NK-92 treated with Interleukin-12 subunit alpha and Interleukin-12 subunit beta, amount 100 ng/mL, for 24 hours (cell line): ENCODE data around the gene ELF5.

Experiments
- DNase-seq: peaks from one replicate; lab custom pipeline; 2025; lab: John Stamatoyannopoulos, UW

The ELF5 gene

DNA sequence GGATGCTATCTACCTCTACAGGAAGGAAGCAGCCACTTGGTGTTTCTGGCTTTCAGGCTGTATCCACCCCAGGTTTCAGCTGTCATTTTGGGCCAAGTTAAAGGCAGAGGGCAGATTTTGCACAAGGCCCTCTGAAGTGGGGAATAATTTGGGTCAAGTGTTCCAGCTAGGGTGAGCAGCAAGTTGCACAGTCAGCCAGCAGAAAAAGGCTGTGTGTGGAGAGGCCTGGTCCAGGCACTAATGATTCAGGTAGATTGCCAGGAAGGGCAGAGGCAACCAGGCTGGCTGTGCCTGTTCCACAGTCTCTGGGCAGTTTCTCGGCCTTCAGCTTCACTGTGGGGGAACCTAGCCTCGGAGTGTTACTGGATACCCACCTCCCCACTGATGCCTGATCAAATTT is 8.6 kb upstream of the ELF5 start:
- DNase-seq: no peak

DNA sequence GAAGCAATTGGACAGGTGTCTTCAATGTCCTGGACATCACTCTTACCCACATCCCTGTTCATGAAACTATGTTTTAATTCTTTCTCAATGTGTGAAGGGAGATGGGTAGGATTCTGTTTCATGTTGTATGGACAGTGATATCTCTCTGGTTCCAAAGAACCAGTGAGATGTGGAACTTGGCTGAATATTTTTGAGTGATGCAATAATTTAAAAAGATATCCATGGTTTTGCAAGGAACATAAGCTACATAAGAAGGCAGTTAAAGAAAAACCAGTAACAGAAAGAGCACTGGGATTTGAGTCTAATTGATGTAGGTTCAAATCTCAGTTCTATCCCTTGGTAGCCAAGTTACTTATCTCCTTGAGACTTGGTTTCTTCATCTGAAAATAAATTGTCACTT is 7.7 kb upstream of the ELF5 start:
- no peak for DNase-seq

- no peak for DNase-seq
Measured at GRCh38 chr11:34519595-34520235, 6.1 kb upstream of the ELF5 start.

GRCh38 chr11:34516247-34517040 is 2.9 kb upstream of the ELF5 start:
- DNase-seq: no peak

DNA sequence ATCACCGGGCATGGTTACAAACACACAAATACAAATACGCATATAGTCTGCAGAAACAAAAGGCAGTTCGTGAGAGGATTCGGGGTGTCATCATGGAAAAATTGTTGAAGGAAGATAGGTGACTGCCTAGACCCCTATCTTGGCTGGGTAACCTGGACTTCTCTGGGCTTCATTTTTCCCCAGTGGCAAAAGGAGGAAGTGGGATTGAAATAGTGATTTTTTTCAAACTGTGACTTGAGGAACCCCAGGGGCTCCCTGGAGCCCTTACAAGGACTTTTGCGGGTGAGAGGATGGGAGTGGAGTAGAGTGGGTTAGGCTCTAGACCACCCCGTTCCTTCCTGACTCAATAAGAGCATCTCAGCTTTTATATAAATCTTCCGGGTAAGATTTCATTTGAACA is 1.0 kb upstream of the ELF5 start:
- DNase-seq: no peak

DNA sequence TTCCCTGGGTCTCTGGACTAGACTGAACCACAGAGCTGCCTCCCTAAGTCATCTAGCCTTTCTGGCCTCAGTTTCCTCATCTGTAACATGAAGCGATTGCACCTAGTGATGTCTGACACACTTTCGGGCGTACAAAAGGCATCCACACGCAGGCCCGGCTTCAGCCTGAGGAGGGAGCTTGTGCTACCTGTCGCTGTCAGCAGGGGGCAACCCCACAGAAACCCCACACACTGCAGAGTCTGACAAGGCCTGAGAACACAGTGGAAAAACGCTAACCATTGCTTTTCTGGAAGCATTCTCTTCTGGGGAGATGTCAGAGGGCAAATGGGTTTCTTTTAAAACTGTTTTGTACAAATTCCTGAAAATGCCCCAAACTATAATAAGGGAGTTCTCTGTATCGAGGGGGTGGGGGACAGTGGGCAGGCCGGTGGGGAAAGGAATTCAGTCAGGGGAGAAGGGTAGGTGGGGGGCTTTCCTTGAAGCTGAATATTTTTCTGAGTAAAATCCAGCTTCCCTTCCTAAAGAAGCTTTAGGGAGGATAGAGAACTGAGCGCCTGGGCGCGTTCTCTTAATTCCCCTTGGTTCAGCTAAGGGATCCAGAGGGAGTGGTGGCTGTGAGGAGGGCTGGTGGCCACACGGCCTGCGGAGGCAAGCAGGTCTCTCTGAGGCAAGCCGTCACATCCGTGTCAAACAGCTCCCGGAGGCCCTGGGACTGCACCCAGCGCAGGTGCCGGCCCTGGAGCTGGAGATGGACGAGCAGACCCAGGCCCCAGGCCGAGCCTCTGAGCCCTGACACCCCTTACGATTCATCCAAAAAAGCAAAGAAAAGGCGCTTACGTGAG is 533 bp downstream of the ELF5 start:
- DNase-seq: peak; percentile 8

DNA sequence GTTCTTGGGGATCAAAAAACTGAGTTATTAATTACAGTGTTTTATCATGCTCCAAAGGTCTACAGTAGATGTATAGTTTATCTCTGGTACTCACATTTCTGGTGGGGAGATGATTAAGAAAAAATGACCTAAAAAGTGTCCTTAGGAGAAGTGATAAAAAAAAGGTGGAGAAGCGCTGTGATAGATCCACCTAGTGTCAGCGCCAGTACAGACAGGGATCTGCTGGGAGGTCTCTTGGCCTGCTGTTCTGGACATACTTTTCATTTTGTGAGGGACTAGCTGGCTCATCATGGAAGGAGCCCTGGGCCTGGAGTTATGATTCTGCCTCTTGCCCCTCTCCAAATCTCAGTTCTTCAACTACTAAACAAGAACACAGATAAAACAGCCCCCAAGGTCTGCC is 2.9 kb downstream of the ELF5 start:
- no peak for DNase-seq

DNA sequence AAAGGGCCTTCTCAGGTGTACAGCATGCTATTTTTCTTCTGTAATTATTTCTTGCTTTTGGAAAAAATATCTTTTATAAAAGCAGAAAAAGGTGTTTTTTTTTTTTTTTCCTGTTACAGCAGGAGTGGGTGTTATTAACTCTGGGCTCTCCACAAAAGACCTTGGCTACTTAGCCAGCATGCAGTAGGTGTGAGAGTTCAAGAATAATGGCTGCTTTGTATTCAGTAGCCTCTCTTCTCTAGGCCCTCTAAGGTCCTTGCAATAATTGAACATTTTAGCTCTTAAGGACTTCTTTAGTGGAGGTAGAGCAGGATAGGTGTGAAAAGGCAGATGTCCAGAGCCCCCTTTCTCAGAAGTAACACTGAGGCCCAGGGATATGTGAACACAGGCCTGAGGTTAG is 3.4 kb downstream of the ELF5 start:
- DNase-seq: no peak

- DNase-seq: no peak
Measured at GRCh38 chr11:34509336-34509876, 4.2 kb downstream of the ELF5 start.

DNA sequence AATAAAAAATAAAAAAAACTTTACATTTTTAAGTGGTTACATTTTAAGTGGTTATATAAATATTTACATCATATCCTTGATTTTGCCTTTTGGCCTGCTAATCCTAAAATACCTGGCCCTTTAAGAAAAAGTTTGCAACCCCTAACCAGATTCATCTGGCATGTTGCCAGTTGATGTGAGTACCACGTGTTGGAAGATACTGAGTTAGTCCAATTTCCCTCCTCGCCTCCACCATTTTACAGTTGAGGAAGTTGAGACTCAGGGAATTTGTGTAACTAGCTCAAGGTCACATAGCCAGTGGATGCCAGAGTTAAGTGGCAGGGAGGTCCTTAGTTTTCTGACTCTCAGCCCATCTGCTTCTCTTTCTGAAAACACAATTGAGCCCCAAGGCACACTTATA is 5.1 kb downstream of the ELF5 start:
- DNase-seq: no peak

DNA sequence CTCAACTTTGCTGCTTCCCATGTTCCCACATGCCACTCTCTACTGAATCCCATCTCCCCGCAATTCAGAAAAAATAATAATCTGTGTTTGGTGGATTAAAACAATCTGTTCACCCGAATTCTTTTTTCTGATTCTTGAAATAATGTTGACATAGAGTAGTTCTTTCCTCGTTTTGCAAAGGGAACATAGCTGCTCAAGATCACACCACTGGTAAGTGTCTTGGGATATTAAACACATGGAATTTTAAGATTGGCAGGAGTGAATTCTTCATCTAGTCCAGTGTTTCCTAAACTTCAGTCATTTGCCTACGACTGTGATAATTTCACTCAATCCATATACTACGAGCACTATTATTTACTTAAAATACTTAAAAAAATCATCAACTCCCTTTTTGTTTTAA is 6.0 kb downstream of the ELF5 start:
- no peak for DNase-seq

DNA sequence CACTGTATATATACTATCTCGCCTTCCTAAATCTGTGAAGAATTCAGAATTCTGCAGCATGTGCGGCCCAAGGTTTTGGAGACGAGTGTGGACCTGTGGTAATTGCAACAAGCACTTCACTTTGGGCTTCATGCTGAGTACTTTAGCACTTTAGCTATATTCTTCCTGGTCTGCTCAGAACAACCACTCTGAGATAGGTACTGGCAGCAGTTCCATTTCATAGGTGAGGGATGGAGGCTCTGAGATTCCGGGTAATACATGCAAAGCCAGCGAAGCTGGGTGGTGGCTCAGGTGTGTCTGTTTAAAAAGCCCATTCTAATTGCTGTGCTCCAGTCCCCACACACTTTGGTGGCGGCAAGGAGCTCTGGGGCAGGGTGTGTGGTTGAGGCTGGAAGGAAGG is 6.4 kb downstream of the ELF5 start:
- DNase-seq: no peak

- no peak for DNase-seq
Measured at GRCh38 chr11:34505874-34506273, 7.7 kb downstream of the ELF5 start.

DNA sequence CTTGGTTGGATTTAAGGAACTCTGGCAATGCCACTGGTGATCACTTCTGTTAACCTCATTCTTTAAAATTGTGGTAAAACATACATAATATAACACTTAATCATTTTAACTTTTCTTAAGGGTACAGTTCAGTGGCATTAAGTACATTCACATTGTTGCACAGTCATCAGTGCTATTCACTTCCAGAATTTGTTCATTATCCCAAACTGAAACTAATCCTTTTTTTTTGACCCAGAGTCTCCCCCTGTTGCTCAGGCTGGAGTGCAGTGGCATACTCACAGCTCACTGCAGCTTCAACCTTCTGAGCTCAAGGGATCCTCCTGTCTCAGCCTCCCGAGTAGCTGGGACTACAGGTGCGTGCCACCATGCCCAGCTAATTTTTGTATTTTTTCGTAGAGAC is 10.6 kb downstream of the ELF5 start:
- no peak for DNase-seq

GRCh38 chr11:34501949-34502348 is 11.6 kb downstream of the ELF5 start:
- DNase-seq: no peak

DNA sequence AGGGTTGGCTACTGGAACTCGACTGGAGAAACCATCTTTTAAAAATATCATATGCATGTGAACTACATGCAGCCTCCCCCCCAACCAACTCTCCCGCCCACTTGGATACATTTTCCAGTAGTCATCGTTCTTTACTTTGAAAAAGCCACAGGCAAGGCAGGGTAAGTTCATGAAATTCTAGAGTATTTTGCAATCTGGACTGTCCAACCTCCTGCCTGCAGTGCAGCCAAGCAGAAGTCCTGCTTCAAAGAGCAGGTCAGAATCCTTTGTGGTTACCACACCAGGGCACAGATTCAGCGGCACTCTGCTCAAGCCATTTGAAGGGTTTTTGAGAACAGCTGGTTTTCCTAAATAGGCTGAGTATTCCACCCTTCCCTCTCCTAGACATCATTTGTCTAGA is 12.1 kb downstream of the ELF5 start:
- no peak for DNase-seq

DNA sequence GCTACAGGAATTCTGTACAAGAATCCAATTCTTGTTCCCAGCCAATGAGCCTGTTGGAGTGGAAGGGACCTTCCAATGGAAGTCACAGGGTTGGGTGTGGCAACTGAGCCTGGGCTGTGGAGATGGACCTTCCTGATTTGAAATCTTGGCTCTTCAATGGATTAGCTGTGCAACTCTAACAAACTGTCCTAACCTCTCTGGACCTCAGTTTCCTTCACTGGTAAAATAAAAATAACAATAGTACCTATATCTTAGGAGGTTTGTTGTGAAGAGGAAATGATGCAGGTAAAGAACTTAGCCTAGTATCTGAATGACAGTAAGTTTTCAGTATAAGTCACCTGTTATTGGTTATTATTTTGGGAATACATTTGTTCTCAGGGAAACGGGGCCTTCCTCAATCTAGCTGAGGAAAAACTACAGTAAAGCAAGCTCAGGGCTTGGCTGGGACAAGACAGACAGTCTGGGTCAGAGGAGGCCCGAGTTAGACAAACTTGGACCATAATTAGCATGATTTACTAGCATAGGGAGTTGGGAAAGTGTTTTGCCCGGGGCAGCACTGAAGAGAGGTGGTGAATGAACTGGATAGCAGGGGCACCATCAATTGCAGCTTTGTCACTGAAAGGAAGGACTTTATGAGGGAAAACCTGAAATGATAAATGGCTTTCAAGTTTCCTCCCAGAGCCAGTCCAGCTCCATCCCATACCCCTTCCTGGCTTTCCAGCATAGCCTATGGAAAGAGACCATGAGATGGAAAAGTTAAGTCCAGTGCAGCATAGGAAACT is 13.7 kb downstream of the ELF5 start:
- no peak for DNase-seq

DNA sequence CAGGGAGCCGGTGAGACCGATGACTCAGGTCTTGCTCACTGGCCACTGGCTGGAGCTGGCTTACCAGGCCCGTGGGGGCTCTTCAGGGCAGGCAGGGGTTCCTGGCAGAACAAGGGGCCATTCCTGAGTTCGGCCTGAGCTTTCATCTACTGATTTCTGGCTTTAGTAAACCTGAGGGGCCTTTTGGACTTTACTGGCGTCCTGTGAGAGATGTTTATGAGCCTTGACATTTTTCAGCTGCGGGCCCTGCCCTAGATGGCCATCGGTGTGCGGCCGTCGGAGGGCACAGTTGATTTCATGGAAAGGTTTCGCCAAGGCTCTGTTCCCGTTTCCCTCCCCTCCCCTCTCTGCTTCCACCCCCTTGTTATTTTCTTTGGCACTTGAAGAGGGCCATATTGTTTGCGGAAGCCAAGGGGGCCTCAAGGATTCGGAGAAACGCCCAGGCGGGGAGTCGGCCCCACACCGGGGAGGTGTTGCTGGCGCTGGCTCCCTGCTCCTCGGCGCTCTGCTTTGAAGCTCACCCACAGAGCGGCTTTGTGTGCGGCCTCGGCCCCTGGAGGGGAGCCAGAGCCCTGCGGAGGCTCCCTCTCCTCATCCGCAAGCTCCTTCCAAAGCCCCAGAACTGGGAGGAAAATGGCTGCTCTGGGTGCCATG is 17.7 kb downstream of the ELF5 start:
- no peak for DNase-seq

GRCh38 chr11:34495239-34495723 is 18.3 kb downstream of the ELF5 start:
- no peak for DNase-seq

DNA sequence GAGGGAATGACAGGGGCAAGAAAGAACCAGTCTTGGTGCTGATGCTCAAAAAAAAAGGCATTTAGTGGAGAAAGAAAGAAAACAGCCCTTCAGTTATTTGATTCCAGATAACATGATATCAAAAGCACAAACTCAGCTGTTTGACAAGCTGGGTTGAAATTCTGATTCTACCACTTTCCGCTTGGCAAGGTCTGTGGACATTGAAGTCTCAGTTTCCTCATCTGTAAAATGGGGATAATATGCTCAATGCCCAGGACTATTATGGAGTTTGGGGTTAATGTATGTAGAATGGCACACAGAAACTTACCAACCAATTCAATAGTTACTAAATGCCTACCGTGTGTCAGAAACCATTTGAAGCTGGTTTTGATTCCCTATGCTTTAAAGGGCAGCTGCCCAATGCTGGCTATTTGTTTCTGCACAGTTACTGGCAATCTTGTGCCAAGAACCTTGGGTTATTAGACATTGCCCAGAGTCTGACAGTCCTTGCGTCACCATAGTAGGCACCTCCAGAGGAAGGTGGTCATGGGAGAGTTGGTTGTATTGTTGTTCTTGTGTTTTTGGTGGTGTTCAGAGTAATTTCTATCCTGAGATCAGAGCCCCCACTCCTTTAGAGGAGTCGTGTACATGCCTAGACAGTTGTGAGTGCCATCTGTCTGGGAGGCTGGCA is 19.5 kb downstream of the ELF5 start:
- no peak for DNase-seq

DNA sequence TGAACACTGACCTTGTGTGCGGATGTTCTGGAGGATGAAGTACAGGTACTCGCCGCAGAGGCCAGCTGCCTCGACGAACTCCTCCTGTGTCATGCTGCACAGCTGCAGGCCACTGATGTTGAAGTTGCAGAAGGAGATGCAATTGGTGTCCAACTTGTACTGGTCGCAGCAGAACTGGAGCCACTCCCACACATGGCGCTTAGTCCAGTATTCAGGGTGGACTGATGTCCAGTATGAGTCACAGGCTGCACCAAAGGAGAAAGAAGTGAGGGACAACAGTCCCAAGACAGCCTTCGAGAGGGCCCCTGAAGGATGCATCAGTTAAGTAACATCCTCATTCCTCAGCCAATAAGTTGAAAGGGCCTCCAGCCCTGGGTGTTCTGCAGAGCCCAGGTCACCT is 20.1 kb downstream of the ELF5 start:
- DNase-seq: no peak
